Panc1 (cell line): ENCODE results near the gene NSG2.
"Not testable (repeated sequence)": the region's sequence is repeated elsewhere in the genome, so short reads cannot be mapped to it uniquely, and the experiment has no call there.

Experiments
- TF ChIP-seq, protein P1 (sequence below): fragments of 450-650 bp; IDR thresholded peaks from 2 replicates; pipeline ENCODE4 v1.5.1; 2017; ENCODE audit warnings: mild to moderate bottlenecking
- TF ChIP-seq, protein P2 (sequence below), 2 experiments: IDR thresholded peaks; 2 replicates each; pipeline ENCODE4 v1.6.1; 2011 to 2012; ENCODE audit warnings: low read depth in 2 of 2, control low read depth in 1 of 2, low read length in 1 of 2, mild to moderate bottlenecking in 1 of 2, moderate library complexity in 1 of 2; ENCODE audit not compliant: insufficient read depth in 1 of 2

DNA sequence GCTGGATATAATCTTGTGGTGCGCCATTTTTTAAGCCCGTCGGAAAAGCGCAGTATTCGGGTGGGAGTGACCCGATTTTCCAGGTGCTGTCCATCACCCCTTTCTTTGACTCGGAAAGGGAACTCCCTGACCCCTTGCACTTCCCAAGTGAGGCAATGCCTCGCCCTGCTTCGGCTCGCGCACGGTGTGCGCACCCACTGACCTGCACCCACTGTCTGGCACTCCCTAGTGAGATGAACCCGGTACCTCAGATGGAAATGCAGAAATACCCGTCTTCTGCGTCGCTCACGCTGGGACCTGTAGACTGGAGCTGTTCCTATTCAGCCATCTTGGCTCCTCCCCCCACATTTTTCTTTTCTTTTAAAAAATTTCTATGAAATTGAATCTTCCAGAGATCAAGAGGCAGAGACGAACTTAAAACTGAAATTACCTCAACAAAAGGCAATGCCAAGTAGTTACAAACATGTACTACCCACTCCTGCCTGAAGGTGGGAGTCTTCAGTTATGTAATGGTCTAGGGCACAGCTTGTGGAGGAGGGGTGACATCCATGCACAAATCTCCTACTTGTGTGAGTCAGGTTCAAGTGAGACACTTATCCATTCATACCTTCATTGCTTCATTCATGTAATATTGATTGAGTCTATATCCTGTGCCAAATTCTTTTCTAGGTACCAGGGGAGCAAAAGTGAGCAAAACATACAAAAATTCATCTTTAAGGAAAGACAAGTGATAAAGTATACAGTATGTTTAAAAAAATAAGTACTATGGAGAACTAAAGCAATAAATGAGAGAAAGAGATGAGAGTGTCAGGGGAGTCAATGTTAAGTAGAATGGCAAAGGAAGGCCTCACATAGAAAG lies 25.2 kb upstream of the NSG2 start:
- TF ChIP-seq, protein P1, sequence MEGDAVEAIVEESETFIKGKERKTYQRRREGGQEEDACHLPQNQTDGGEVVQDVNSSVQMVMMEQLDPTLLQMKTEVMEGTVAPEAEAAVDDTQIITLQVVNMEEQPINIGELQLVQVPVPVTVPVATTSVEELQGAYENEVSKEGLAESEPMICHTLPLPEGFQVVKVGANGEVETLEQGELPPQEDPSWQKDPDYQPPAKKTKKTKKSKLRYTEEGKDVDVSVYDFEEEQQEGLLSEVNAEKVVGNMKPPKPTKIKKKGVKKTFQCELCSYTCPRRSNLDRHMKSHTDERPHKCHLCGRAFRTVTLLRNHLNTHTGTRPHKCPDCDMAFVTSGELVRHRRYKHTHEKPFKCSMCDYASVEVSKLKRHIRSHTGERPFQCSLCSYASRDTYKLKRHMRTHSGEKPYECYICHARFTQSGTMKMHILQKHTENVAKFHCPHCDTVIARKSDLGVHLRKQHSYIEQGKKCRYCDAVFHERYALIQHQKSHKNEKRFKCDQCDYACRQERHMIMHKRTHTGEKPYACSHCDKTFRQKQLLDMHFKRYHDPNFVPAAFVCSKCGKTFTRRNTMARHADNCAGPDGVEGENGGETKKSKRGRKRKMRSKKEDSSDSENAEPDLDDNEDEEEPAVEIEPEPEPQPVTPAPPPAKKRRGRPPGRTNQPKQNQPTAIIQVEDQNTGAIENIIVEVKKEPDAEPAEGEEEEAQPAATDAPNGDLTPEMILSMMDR: peak; percentile 77
- TF ChIP-seq, protein P2, sequence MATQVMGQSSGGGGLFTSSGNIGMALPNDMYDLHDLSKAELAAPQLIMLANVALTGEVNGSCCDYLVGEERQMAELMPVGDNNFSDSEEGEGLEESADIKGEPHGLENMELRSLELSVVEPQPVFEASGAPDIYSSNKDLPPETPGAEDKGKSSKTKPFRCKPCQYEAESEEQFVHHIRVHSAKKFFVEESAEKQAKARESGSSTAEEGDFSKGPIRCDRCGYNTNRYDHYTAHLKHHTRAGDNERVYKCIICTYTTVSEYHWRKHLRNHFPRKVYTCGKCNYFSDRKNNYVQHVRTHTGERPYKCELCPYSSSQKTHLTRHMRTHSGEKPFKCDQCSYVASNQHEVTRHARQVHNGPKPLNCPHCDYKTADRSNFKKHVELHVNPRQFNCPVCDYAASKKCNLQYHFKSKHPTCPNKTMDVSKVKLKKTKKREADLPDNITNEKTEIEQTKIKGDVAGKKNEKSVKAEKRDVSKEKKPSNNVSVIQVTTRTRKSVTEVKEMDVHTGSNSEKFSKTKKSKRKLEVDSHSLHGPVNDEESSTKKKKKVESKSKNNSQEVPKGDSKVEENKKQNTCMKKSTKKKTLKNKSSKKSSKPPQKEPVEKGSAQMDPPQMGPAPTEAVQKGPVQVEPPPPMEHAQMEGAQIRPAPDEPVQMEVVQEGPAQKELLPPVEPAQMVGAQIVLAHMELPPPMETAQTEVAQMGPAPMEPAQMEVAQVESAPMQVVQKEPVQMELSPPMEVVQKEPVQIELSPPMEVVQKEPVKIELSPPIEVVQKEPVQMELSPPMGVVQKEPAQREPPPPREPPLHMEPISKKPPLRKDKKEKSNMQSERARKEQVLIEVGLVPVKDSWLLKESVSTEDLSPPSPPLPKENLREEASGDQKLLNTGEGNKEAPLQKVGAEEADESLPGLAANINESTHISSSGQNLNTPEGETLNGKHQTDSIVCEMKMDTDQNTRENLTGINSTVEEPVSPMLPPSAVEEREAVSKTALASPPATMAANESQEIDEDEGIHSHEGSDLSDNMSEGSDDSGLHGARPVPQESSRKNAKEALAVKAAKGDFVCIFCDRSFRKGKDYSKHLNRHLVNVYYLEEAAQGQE (IDR thresholded peaks at IDR 0.05; ENCODE audit: insufficient read depth in 1 of 2, low read depth in 2 of 2, low read length in 1 of 2): not testable (repeated sequence)
